Stimulated activated effector memory CD8-positive, alpha-beta T cell treated with anti-CD3 and anti-CD28 coated beads, Interleukin-12 subunit alpha, Interleukin-12 subunit beta, amount 100 ng/mL, for 72 hours (primary cell): Measurements from ENCODE around the gene CAMK1D.

Experiments
- ATAC-seq: fragments of 150-1000 bp; cut with Tn5 transposase; 2 replicates; pipeline ENCODE4 v1.10.0; 2021
- DNase-seq, 2 donors: peaks; one replicate each; pipeline ENCODE4 v3.0.0; 2021 to 2022; ENCODE audit warnings: low spot score in 2 of 2
- H3K27ac Mint-ChIP-seq: one replicate; pipeline ENCODE4 v1.8.0; 2022; ENCODE audit warnings: mild to moderate bottlenecking, mixed read lengths
- H3K36me3 Mint-ChIP-seq: one replicate; pipeline ENCODE4 v1.8.0; 2022; ENCODE audit warnings: mild to moderate bottlenecking, mixed read lengths
- H3K4me1 Mint-ChIP-seq: one replicate; pipeline ENCODE4 v1.8.0; 2022; ENCODE audit warnings: mixed read lengths
- H3K4me3 Mint-ChIP-seq: one replicate; pipeline ENCODE4 v1.8.0; 2022; ENCODE audit warnings: mild to moderate bottlenecking, mixed read lengths
- H3K9me3 Mint-ChIP-seq: one replicate; pipeline ENCODE4 v1.8.0; 2022; ENCODE audit warnings: mixed read lengths

The CAMK1D gene

DNA sequence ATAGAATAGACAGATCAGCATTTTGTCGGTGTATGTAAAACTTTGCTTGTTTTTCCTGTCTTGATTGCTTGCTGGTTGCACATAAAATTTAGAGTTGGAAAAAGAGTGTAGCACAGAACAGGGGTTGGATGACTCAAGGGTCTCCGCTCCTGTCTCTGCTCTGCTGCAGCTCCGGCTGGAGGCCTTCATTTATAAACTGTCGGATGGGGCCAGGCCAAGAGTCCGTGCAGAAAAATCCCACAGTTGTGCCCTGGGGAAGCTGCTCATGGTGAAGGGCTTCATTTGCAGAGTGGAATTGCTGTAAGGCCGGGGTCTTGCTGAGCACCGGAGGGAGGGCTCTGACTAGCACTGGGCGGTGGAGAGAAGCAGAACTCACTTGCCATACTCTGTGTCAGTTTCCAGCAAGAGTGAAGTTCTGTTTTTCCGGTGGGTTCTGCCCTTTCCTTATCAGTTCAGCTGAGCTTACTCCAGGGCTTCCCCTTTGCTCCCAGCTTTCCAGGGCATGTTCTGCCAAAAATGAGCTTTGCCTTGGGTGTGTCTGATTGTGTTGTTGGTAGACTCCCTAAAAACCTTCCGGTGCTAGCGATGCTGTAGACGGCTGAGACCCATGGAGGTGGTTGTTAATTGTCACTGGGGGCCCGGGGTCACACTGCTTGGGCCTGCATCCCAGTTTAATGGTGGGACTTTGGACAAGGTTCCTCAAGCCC lies 67.2 kb downstream of the CAMK1D start:
- no peak for ATAC-seq
- Mint-ChIP-seq H3K27ac (no peak overlapping the region), H3K4me3 (no peak overlapping the region), H3K9me3 (peaks cover 4% of the 10 kb centered on the region), H3K4me1 (peaks cover 36% of the 10 kb centered on the region), H3K36me3 (peaks cover 21% of the 10 kb centered on the region)
- DNase-seq: no peak

- ATAC-seq (no peak), DNase-seq (no peak)
- peaks cover 21% of the 10 kb centered on the region for H3K36me3 Mint-ChIP-seq
- no peak overlapping the region for H3K27ac Mint-ChIP-seq
- no peak overlapping the region for H3K4me3 Mint-ChIP-seq
- H3K9me3 Mint-ChIP-seq: peaks cover 4% of the 10 kb centered on the region
- peaks cover 41% of the 10 kb centered on the region for H3K4me1 Mint-ChIP-seq
These were observed 68.0 kb downstream of the CAMK1D start for GRCh38 chr10:12417331-12417730.

DNA sequence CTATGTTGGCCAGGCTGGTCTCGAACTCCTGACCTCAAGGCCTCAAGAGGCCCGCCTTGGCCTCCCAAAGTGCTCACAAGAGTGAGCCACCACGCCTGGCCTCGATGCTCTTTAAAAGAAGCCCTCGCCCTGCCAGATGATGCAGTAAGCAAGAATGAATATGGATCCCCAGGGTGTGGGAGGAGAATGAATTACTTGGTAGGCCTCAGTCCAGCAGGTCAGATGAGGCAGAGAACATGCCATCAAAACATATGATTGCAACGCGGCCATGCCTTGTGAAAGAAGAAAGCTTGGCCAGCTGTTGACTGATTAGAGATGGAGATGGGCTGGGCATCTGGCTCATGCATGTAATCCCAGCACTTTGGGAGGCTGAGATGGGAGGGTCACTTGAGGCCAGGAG lies 68.7 kb downstream of the CAMK1D start:
- Mint-ChIP-seq H3K4me1 (peaks cover 37% of the 10 kb centered on the region), H3K9me3 (peaks cover 4% of the 10 kb centered on the region), H3K4me3 (no peak overlapping the region), H3K27ac (no peak overlapping the region), H3K36me3 (peaks cover 20% of the 10 kb centered on the region)
- ATAC-seq (no peak), DNase-seq (no peak)

- peak overlapping the region; percentile 86 for H3K27ac Mint-ChIP-seq
- peaks cover 31% of the 10 kb centered on the region for H3K4me1 Mint-ChIP-seq
- H3K4me3 Mint-ChIP-seq: no peak overlapping the region
- no peak for DNase-seq
- peaks cover 13% of the 10 kb centered on the region for H3K36me3 Mint-ChIP-seq
- ATAC-seq: no peak
- no peaks in the 10 kb centered on the region for H3K9me3 Mint-ChIP-seq
These were observed 69.4 kb downstream of the CAMK1D start for GRCh38 chr10:12418725-12419261.

GRCh38 chr10:12419262-12419847 lies 70.0 kb downstream of the CAMK1D start:
- no peak overlapping the region for H3K4me3 Mint-ChIP-seq

GRCh38 chr10:12420530-12421120 lies 71.3 kb downstream of the CAMK1D start:
- H3K36me3 Mint-ChIP-seq: peaks cover 13% of the 10 kb centered on the region
- no peaks in the 10 kb centered on the region for H3K9me3 Mint-ChIP-seq
- no peak overlapping the region for H3K27ac Mint-ChIP-seq
- no peak overlapping the region for H3K4me3 Mint-ChIP-seq
- peaks cover 48% of the 10 kb centered on the region for H3K4me1 Mint-ChIP-seq
- DNase-seq (no peak), ATAC-seq (no peak)

More at GRCh38 chr10:12419262-12419847, 70.0 kb downstream of the CAMK1D start:
- DNase-seq: peak; percentile 30 to 74
- peaks cover 37% of the 10 kb centered on the region for H3K4me1 Mint-ChIP-seq
- H3K36me3 Mint-ChIP-seq: peaks cover 13% of the 10 kb centered on the region
- peak; percentile 99 for ATAC-seq
- H3K27ac Mint-ChIP-seq: peak overlapping the region; percentile 86
- no peaks in the 10 kb centered on the region for H3K9me3 Mint-ChIP-seq

- DNase-seq: no peak
- ATAC-seq: no peak
- Mint-ChIP-seq H3K9me3 (no peaks in the 10 kb centered on the region), H3K4me1 (peaks cover 44% of the 10 kb centered on the region), H3K4me3 (no peak overlapping the region), H3K36me3 (peaks cover 13% of the 10 kb centered on the region), H3K27ac (no peak overlapping the region)
These were observed 72.8 kb downstream of the CAMK1D start for GRCh38 chr10:12422189-12422588.

DNA sequence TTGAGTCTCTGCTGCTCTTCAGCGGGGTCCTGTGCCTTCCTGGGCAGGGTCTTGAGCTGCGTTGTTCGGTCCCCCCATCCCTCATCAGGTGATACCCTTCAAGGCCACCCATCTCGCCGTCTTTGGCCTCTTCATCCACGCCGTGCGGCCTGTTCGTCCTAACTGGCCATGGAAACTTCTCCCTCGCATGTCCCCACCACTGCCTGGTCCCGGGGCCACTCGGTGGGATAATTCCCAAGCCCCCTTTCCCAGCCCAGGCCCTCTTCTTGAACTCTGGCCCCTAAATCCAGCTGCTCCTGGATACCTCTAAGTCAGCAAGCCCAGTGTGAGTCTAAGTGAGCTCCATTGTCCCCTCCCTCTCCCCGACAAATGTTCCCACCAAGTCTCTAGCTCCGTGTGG lies 74.5 kb downstream of the CAMK1D start:
- peaks cover 44% of the 10 kb centered on the region for H3K4me1 Mint-ChIP-seq
- ATAC-seq (no peak), DNase-seq (no peak)
- H3K4me3 Mint-ChIP-seq: no peak overlapping the region
- no peak overlapping the region for H3K27ac Mint-ChIP-seq
- H3K36me3 Mint-ChIP-seq: peaks cover 10% of the 10 kb centered on the region
- H3K9me3 Mint-ChIP-seq: no peaks in the 10 kb centered on the region

GRCh38 chr10:12427276-12427675 lies 77.9 kb downstream of the CAMK1D start:
- Mint-ChIP-seq H3K9me3 (no peaks in the 10 kb centered on the region), H3K27ac (no peak overlapping the region), H3K36me3 (no peaks in the 10 kb centered on the region), H3K4me1 (peaks cover 44% of the 10 kb centered on the region), H3K4me3 (no peak overlapping the region)
- DNase-seq (no peak), ATAC-seq (no peak)

DNA sequence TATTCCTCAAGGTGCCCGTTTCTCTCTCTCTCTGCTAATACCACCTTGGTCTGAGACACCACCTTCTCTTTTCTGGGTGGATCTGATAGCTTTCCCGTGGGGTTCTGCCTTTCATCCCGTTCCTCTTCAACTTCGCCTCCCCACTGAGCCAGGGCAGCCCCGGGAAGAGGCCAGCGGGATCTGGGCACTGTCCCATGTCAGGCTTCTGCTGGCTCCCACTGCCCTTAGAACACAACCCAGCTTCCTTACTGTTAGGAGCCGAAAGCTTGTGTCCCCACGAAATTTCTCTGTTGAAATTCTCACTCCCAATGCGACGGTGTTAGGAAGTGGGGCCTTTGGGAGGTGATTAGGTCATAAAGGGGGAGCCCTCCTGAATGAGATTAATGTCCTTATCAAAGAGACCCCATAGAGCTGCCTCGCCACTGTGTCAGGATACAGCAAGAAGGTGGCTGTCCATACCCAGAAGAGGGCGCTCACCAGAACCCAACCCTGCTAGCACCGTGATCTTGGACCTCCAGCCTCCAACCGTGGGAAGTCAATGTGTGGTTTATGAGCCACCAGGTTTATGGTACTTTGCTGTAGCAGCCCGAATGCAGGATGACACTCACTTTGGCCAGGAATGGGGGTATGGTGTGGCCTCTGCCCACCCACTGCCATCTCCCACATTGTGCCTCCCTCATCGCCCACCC lies 79.2 kb downstream of the CAMK1D start:
- no peak overlapping the region for H3K27ac Mint-ChIP-seq
- H3K9me3 Mint-ChIP-seq: no peaks in the 10 kb centered on the region
- ATAC-seq (no peak), DNase-seq (no peak)
- no peak overlapping the region for H3K4me3 Mint-ChIP-seq
- H3K4me1 Mint-ChIP-seq: peaks cover 45% of the 10 kb centered on the region
- no peaks in the 10 kb centered on the region for H3K36me3 Mint-ChIP-seq

DNA sequence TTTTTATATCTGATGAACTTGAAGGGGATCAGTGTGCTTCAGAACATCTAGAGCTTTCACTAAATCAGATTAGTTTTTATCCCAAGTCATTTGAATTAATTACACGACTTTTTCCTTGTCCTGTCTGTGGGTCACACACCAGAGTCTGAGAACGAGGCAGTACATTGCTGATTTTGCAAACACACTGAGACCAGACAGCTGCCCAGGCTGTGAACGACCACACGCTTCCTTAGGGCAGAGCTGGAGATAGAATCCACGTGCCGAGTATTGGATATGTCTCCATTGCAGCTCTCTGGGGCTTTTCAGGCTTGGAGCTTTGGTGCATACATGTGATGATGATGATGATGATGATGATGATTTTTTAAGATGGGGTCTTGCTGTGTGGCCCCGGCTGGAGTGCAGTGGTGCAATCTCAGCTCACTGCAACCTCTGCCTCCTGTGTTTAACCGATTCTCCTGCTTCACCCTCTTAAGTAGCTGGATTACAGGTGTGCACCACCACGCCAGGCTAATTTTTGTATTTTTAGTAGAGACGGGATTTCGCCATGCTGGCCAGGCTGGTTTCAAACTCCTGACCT lies 81.1 kb downstream of the CAMK1D start:
- Mint-ChIP-seq H3K9me3 (no peaks in the 10 kb centered on the region), H3K4me1 (peaks cover 28% of the 10 kb centered on the region), H3K36me3 (no peaks in the 10 kb centered on the region), H3K4me3 (no peak overlapping the region), H3K27ac (no peak overlapping the region)
- DNase-seq (no peak), ATAC-seq (no peak)

DNA sequence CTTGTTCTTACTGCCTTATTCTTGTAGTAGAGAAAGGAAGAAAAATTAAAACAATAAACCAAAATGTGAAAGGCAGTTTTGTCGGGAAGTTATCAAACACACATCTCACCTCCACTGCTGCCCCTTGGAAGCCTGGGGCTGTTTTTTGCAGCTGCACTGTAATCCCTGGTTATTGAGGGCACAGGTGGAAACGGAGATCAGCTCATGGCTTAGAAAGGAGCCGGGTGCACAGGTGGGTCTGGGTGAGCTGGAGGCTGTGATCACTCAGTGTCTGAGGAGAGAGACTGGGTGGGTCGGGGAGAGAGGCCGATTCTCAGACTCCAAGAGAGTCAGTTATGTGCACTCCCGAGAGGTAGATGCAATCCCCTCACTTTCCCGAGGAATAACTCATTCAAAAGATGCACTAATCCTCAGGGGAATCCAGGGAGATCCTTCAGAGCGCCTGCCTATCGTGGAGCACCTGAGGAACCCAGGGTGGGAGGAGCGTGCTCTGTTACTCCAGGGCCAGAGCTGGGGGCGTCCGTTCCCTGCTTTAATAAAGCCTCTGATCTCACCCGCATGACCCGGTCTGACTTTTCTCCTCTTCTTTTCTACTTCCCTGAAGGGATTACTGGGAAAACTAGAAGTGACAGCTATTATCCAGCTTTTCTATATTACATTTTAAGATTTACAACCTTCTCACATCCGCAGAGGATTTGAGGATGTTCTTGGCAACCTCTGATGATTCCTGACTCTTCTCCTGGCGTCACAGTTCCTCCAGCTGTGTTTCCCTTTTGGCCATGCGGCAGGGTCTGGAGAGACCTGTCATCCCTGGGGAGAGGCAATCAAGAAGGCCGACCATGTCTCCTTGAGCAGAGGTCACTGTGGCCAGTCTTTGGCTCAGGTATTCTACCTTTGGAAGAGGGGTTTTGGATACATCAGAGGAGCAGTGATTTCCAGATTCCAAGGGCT lies 82.1 kb downstream of the CAMK1D start:
- Mint-ChIP-seq H3K36me3 (no peaks in the 10 kb centered on the region), H3K4me1 (peaks cover 33% of the 10 kb centered on the region), H3K4me3 (no peak overlapping the region), H3K9me3 (no peaks in the 10 kb centered on the region), H3K27ac (no peak overlapping the region)
- ATAC-seq (no peak), DNase-seq (no peak)

DNA sequence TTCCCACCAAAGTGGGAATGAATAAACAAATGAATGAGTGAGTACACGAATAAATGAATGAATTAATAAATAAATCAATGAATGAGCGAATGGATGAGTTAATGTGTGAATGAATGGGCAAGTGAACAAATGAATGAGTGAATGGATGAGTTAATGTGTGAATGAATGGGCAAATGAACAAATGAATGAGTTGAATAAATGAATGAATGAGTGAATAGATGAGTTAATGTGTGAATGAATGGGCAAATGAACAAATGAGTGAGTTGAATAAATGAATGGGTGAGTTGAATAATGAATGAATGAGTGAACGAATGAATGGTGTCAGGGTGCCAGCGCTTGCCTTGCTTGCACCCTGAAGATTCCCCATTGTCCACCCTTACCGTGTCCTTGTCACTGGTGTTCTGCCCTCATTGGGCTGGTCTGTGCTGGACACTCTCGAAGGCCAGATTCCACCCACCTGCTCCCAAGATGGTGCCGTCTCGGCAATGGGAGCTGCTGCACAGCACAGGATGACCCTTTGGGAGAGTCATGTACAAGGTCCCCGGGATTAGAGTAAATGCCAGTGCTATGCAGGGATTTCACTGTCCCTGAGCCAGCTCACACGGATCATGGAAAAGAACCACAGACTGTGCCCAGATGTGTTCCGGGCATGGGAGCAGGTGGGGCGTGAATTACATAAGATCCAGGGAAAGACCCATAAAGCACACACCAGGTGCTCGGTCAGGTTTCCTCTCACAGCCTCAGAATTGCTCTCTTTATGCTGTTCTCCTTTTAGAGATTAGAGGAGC lies 83.2 kb downstream of the CAMK1D start:
- Mint-ChIP-seq H3K36me3 (no peaks in the 10 kb centered on the region), H3K4me1 (peaks cover 37% of the 10 kb centered on the region), H3K9me3 (no peaks in the 10 kb centered on the region), H3K27ac (no peak overlapping the region), H3K4me3 (no peak overlapping the region)
- no peak for DNase-seq
- ATAC-seq: no peak

DNA sequence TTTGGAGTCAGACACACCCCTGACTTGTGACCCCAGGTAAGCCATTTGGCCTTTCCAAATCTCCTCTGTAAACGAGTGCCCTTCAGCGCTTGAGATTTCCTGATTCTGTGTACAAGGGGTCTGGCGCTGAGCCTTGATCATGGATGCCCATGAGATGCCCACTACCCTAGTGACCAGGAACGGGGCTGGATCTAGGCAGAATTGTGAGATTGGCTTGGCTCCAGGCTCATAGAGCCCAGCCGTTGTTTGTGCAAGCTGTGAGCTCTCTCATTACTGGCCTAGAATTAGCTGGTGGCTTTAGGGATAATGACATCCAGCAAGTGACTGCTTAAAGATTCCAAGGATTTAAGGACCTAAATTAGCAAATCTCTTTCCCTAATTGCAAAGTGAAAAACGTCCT lies 84.9 kb downstream of the CAMK1D start:
- peak overlapping the region; percentile 48 for H3K27ac Mint-ChIP-seq
- H3K9me3 Mint-ChIP-seq: peaks cover 4% of the 10 kb centered on the region
- no peaks in the 10 kb centered on the region for H3K36me3 Mint-ChIP-seq
- no peak overlapping the region for H3K4me3 Mint-ChIP-seq
- DNase-seq (no peak), ATAC-seq (no peak)
- H3K4me1 Mint-ChIP-seq: peaks cover 35% of the 10 kb centered on the region
